Skeletal muscle satellite cell (primary cell): ENCODE data around the gene NIPAL3.

Experiments used
- H3K27me3 ChIP-seq: 2 replicates; pipeline ENCODE4 v1.7.0; 2013; ENCODE audit warnings: low read length; ENCODE audit not compliant: control insufficient read depth, insufficient read depth
- H3K36me3 ChIP-seq: 2 replicates; pipeline ENCODE4 v1.7.0; 2013; ENCODE audit warnings: mild to moderate bottlenecking, control low read depth, low read length; ENCODE audit not compliant: insufficient read depth
- H3K4me1 ChIP-seq: 2 replicates; pipeline ENCODE4 v1.7.0; 2013; ENCODE audit warnings: low read length; ENCODE audit not compliant: control insufficient read depth, insufficient read depth
- H3K4me2 ChIP-seq: 2 replicates; pipeline ENCODE4 v1.7.0; 2013; ENCODE audit warnings: mild to moderate bottlenecking, low read length
- H3K4me3 ChIP-seq: 2 replicates; pipeline ENCODE4 v1.7.0; 2013; ENCODE audit warnings: low read length
- H3K9ac ChIP-seq: 2 replicates; pipeline ENCODE4 v1.7.0; 2013; ENCODE audit warnings: mild to moderate bottlenecking, low read depth, low read length, moderate library complexity
- H3K9me3 ChIP-seq: replicated peaks from 2 replicates; pipeline ENCODE4 v1.7.0; 2013; ENCODE audit warnings: mild to moderate bottlenecking, control low read depth, low read length

NIPAL3 gene

DNA sequence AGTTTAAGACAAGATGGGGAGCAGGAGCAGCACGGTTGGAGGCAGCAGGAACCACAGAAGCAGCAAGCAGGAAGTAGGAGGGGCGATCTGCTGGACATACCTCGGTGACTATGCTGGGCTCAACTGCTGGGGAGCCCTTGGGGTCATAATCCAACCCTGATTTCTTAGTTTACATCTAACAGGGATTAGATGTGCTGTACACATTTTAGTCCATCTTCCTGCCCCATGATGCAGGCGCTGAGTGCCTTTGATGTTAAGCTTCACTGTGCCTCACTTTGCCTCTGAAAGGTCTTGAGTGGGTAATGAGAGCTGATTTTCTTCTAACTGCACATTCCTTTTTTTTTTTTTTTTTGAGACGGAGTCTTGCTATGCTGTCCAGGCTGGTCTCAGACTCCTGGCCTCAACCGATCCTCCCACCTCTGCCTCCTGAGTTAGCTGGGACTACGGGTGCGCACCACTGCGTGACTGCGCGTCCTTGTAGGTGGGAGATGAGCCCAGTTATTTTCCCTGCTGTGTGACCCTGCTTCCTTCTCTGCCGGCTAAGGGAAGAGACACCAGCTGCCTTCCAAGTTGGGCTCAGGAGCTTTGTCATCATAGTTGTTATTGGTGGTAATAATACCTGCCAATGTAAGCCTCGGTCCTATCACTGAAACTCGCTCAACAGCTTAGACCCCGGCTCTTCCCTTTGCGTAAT, 85.9 kb downstream of the NIPAL3 start:
- no peaks in the 10 kb centered on the region for H3K36me3 ChIP-seq
- peak overlapping the region; percentile 84 for H3K4me3 ChIP-seq
- peaks cover 10% of the 10 kb centered on the region for H3K4me1 ChIP-seq
- peaks cover 32% of the 10 kb centered on the region for H3K27me3 ChIP-seq
- H3K9me3 ChIP-seq = no peaks in the 10 kb centered on the region
- H3K9ac ChIP-seq = no peak overlapping the region
- H3K4me2 ChIP-seq = peak overlapping the region; percentile 87

DNA sequence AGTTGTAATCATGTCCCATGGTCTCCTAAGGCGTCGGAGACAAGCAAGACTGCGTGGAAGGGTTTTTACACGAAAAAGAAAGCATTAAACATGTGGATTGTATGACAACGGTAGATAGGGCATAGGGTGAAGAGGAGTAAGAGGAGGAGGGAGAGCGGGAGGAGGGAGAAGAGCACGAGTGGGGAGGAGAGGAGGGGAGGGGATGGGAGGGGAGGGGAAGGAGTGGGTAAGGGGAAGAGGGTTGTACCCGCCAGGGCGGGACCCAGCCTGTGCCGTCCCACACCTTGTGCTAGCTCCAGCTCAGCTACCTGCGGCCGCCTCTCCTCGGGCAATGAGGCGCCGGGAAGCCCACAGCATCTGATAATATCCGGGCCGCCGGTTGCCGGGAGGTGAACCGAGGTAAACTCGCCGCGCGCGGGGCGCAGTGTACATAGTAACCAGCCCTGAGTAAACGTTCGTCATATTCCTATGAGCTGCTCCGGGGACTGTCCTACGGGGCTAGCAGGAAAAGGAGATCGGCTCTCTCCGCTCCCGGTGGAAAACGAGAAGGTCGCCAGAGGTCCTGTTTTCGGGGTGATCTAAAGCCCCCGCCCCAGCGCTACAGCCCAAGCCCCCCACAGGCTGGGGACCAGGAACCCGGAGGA, 86.6 kb downstream of the NIPAL3 start:
- peak overlapping the region; percentile 79 for H3K9ac ChIP-seq
- H3K27me3 ChIP-seq = peaks cover 27% of the 10 kb centered on the region
- H3K9me3 ChIP-seq = no peaks in the 10 kb centered on the region
- no peaks in the 10 kb centered on the region for H3K36me3 ChIP-seq
- H3K4me2 ChIP-seq = peak overlapping the region; percentile 87
- peak overlapping the region; percentile 84 for H3K4me3 ChIP-seq
- H3K4me1 ChIP-seq = peaks cover 10% of the 10 kb centered on the region

DNA sequence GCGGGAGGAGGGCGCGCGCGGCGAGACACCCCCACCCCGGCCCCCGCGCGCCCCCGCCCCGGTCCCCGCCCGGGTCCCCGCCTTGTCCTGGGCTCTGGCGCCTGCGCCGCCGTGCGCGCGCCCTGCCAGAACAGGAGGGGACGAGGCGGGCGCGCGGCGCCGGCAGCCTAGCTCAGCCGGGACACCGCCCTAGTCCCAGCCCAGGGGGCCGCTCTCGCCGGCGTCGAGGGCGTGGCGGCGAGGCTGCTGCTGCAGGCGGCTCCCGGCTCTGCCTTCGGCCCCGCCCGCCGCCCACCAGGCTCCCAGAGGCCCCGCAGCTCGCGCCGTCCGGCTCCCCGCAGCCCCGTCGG, 87.1 kb downstream of the NIPAL3 start, which contains the start of gene RCAN3:
RCAN3 (plus strand) TSS at position 128 of the 350 bp plus-strand sequence. CDS start 11,537 bp downstream, outside the sequence.
- peak within 1 kb of the TSS; percentile 93 for H3K4me2 ChIP-seq
- no peaks in the 10 kb centered on the region for H3K9me3 ChIP-seq
- peaks cover 10% of the 10 kb centered on the region for H3K4me1 ChIP-seq
- no peaks in the 10 kb centered on the region for H3K36me3 ChIP-seq
- peak within 1 kb of the TSS; percentile 84 for H3K4me3 ChIP-seq
- peak within 1 kb of the TSS; percentile 79 for H3K9ac ChIP-seq
- H3K27me3 ChIP-seq = peaks cover 22% of the 10 kb centered on the region

DNA sequence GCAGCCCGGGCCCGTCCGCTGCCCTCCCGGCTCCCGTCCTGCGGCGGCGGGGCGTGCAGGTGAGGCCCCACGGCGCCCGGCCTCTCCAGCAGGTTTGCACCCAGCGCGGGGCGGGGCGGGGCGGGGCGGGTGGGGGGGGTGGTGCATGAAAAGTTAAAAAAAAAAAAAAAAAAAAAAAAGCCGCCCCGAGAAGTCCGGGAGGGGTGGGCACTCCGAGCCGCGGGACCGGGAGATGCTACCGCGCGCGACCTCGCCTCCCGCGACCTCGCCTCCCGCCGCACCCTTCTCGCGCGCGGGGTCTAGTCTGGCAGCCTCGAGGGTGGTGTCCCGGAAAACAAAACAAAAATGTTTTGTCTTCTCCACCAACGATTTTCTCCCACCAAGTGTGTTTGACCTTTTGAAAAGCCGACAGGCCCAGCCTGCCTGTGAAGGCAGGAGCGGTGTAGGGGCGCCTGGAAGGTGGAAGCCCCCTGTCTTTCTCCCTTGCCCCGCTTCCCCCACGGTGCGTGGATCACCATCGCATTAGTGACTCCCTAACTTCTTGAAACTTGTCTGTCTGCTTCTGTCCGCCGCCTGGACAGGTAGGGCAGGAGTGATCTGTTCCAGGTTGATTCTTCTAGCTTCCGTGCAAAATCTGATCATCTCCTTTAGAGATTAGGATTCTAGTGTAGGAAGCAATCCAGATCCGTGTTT, 87.6 kb downstream of the NIPAL3 start:
- no peaks in the 10 kb centered on the region for H3K36me3 ChIP-seq
- H3K9ac ChIP-seq = peak overlapping the region; percentile 79
- H3K27me3 ChIP-seq = peaks cover 17% of the 10 kb centered on the region
- H3K4me3 ChIP-seq = peak overlapping the region; percentile 84
- H3K9me3 ChIP-seq = no peaks in the 10 kb centered on the region
- peak overlapping the region; percentile 93 for H3K4me2 ChIP-seq
- H3K4me1 ChIP-seq = peaks cover 10% of the 10 kb centered on the region

DNA sequence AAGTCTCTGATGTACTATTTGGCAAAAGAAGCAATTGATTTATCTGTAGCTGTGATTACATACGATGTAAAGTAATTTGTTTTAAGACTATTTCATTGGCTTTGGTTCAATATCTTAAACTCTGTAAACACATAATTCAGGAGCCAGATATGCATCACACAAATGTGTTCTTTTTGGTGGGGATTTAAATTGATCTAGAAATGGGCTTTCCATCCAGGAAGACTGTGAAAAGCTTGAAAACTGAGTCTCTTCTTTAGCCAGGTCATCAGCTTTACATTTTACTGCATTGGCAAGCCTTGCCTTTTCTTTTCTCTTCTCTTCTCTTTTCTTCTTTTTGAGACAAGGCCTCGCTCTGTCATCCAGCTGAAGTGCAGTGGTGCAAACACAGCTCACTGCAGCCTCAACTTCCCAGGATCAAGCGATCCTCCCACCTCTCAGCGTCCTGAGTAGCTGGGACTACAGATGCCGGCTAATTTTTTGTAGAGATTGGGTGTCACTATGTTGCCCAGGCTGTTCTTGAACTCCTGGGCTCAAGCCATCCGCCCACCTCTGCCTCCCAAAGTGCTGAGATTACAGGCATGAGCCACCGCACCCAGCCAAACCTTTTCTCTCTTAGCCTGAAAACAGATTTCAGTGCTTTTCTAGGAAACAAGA, 88.4 kb downstream of the NIPAL3 start:
- Histone ChIP-seq H3K9ac (no peak overlapping the region), H3K4me2 (peak overlapping the region; percentile 93), H3K27me3 (peaks cover 9% of the 10 kb centered on the region), H3K4me3 (peak overlapping the region; percentile 84), H3K4me1 (peaks cover 10% of the 10 kb centered on the region), H3K36me3 (no peaks in the 10 kb centered on the region), H3K9me3 (no peaks in the 10 kb centered on the region)

DNA sequence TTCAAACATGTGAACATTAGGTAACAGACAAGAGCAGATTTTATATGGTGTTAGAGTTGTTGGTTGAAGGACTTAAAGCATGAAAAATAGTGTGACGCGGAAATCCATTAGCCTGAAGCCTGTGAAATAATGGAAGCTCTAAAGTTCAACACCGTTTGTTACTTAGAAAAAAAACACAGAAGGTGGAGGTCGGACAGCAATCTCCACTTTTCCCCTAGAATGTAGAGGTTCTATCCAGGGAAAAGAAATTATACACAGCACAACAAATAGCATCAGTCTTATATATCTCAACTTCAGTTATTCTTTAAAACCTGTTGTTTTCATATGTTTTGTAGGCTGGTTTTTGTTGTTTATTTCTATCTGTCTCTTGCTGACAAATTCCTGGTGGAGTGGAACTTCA, 89.0 kb downstream of the NIPAL3 start:
- H3K27me3 ChIP-seq = peaks cover 4% of the 10 kb centered on the region
- H3K4me1 ChIP-seq = peaks cover 10% of the 10 kb centered on the region
- H3K4me3 ChIP-seq = no peak overlapping the region
- H3K36me3 ChIP-seq = no peaks in the 10 kb centered on the region
- H3K9ac ChIP-seq = no peak overlapping the region
- H3K4me2 ChIP-seq = no peak overlapping the region
- H3K9me3 ChIP-seq = no peaks in the 10 kb centered on the region

DNA sequence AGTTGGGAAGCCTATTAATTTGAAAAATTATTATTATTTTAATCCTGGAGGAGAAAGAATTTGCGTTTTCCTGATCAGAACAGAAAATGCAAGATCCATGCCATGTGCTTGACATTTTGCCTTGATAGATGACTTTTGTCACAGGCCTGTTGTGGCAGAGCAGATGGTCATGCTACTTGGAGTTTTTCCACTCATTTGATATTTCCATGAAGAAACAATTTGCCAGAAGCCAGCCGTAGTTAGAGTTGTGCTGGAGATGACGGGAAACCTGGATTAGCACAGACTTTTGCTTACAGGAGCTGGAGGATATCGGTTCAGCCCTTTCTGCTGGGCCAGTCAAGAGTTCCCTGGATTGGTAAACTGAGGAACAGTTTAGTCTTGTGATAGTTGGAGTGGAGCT, 90.2 kb downstream of the NIPAL3 start:
- no peaks in the 10 kb centered on the region for H3K36me3 ChIP-seq
- no peaks in the 10 kb centered on the region for H3K9me3 ChIP-seq
- no peaks in the 10 kb centered on the region for H3K27me3 ChIP-seq
- peaks cover 10% of the 10 kb centered on the region for H3K4me1 ChIP-seq
- H3K4me2 ChIP-seq = no peak overlapping the region
- no peak overlapping the region for H3K4me3 ChIP-seq
- no peak overlapping the region for H3K9ac ChIP-seq

DNA sequence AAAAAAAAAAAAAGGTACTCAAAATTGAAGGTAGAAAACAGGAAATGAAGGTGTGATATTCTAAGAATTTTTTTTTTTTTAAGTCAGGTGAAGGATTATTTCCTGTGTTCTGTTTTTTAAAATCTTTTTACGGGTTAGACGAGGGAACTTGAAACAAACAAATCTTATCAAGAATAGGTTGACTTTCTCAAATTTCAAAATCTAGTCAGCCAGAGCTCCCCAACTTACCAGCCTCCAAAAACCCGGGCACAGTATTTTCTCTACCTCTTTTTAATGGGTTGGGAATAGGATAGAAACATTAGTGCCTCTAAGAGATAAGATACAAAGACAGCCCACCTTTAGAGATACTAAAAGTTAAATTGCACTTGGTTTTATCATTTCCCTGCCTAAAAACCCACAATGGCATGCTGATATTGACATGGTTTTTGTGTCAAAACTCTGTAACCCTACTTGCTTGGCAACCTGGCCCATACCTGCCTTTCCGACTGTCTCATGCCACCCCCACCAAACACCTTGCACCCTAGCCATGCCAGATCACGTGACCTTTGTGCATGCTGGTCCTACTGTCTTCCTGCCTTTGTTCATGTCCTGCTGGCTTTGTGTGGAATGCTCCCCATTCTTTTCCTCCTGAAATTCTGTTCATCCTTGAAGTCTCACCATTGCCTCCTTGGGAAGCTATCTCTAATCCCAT, 91.2 kb downstream of the NIPAL3 start:
- no peaks in the 10 kb centered on the region for H3K27me3 ChIP-seq
- no peaks in the 10 kb centered on the region for H3K9me3 ChIP-seq
- H3K9ac ChIP-seq = no peak overlapping the region
- no peak overlapping the region for H3K4me2 ChIP-seq
- no peak overlapping the region for H3K4me3 ChIP-seq
- H3K36me3 ChIP-seq = no peaks in the 10 kb centered on the region
- peaks cover 7% of the 10 kb centered on the region for H3K4me1 ChIP-seq

DNA sequence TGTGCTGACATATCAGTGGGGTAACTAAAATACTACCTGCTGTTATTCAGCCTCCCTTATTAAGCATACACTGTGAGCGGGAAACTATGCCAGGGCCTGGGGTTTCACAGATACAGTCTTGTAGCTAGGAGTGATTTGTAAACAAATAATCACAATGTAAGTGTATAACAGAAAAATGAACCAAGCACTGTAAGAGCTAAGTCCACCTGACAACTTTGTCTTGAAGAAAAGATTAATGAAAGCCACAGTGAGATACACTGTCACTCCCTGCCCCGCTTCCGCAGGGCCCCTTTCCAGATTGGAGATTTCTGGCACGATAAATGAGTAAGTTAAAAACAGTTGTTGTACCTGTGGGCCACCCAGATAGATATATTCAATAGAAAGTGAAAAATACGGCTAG, 91.8 kb downstream of the NIPAL3 start:
- H3K4me1 ChIP-seq = peaks cover 7% of the 10 kb centered on the region
- H3K27me3 ChIP-seq = no peaks in the 10 kb centered on the region
- no peaks in the 10 kb centered on the region for H3K9me3 ChIP-seq

DNA sequence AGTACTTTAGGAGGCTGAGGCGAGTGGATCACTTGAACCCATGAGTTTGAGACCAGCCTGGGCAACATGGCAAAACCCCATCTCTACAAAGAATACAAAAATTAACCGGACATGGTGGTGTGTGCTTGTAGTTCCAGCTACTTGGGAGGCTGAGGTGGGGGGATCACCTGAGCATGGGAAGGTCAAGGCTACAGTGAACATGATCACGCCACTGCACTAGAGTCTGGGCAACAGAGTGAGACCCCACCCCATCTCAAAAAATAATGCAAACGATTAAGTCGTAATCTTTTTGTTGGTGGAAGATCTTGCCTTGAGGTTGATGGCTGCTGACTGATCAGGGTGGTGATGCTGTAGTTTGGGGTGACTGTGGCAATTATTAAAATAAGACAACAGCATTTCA, 93.3 kb downstream of the NIPAL3 start:
- H3K4me1 ChIP-seq = peaks cover under 1% of the 10 kb centered on the region

More for the DNA sequence above, 91.8 kb downstream of the NIPAL3 start:
- Histone ChIP-seq H3K36me3 (no peaks in the 10 kb centered on the region), H3K4me3 (no peak overlapping the region), H3K9ac (no peak overlapping the region), H3K4me2 (no peak overlapping the region)

DNA sequence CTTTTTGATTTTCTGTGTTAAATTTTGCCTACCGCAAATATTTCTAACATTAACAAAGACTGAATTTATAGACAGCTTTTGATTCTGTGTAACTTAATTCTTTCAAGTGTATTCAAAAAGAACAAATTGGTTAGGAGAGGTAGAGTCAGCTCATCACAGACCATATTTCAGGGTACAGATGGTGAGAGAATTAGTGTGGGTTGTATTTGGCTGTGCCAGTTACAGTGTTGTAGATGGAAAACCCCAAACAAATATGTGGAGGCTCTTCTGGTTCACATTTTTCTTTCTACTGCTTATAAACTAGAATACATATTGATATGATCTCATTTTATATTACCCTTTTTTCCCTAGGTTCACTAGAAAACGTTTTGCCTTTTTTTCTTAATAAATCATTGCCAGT, 98.1 kb downstream of the NIPAL3 start:
- Histone ChIP-seq H3K4me3 (no peak overlapping the region), H3K9me3 (no peaks in the 10 kb centered on the region), H3K4me1 (peaks cover 4% of the 10 kb centered on the region), H3K9ac (no peak overlapping the region), H3K4me2 (no peak overlapping the region), H3K27me3 (no peaks in the 10 kb centered on the region), H3K36me3 (no peaks in the 10 kb centered on the region)

More for the DNA sequence above, 93.3 kb downstream of the NIPAL3 start:
- Histone ChIP-seq H3K4me3 (no peak overlapping the region), H3K4me2 (no peak overlapping the region), H3K9me3 (no peaks in the 10 kb centered on the region), H3K9ac (no peak overlapping the region), H3K36me3 (no peaks in the 10 kb centered on the region), H3K27me3 (no peaks in the 10 kb centered on the region)
